IMR-90 (cell line): ENCODE data around the gene TIMM23B. TPM values are rescaled to one million over a fixed set of nuclear protein-coding genes. Genes with fewer than 3 reads are reported as not detected.
"Not testable (repeated sequence)": the region's sequence is repeated elsewhere in the genome, so short reads cannot be mapped to it uniquely, and the experiment has no call there.

Experiments used
- ATAC-seq: fragments of 200-7000 bp; cut with Tn5 transposase; 2 replicates; pipeline ENCODE4 v1.9.1; 2020; ENCODE audit warnings: low read depth, mild to moderate bottlenecking, moderate library complexity
- BruUV-seq: library from RNA; stranded (reverse); fragments of 400-500 nt; replicated peaks from 2 replicates; lab custom pipeline; 2021; lab: Mats Ljungman, UMichigan
- CTCF ChIA-PET: fragments of 300-600 bp; formaldehyde crosslinking; extraction: SDS; loops from one replicate; lab custom pipeline; 2021; ENCODE audit warnings: antibody characterized with exemption; lab: Yijun Ruan, JAX
- POLR2A ChIA-PET: fragments of 300-600 bp; sonication (Branson Sonifier 250); formaldehyde crosslinking; loops from one replicate; lab custom pipeline; 2022; ENCODE audit warnings: antibody characterized with exemption; ENCODE audit not compliant: unreplicated experiment; lab: Charles Lee
- DNase-seq: peaks from one replicate; pipeline ENCODE4 v3.0.0; 2013
- H2AFZ ChIP-seq: replicated peaks from 2 replicates; pipeline ENCODE3; 2013; ENCODE audit warnings: low read length, mild to moderate bottlenecking; ENCODE audit not compliant: poor library complexity
- H2AK5ac ChIP-seq: 2 replicates; pipeline ENCODE4 v1.6.1; 2013; ENCODE audit warnings: low read depth, low read length, inconsistent platforms
- H2AK9ac ChIP-seq: replicated peaks from 2 replicates; pipeline ENCODE3; 2013; ENCODE audit warnings: mild to moderate bottlenecking, low read depth, low read length, moderate library complexity; ENCODE audit not compliant: poor library complexity
- H2BK120ac ChIP-seq: 2 replicates; pipeline ENCODE4 v1.6.1; 2013; ENCODE audit warnings: low read depth, low read length, inconsistent platforms
- H2BK15ac ChIP-seq: 3 replicates; pipeline ENCODE4 v1.6.1; 2013; ENCODE audit warnings: low read depth, low read length, inconsistent platforms
- H2BK20ac ChIP-seq: 2 replicates; pipeline ENCODE4 v1.6.1; 2013; ENCODE audit warnings: low read depth, mild to moderate bottlenecking, inconsistent platforms, low read length, moderate library complexity
- H2BK5ac ChIP-seq: 2 replicates; pipeline ENCODE4 v1.6.1; 2013; ENCODE audit warnings: mild to moderate bottlenecking, low read depth, low read length, inconsistent platforms; ENCODE audit not compliant: poor library complexity, severe bottlenecking
- H3K14ac ChIP-seq: replicated peaks from 2 replicates; pipeline ENCODE4 v1.6.1; 2013; ENCODE audit warnings: low read depth, low read length, inconsistent platforms
- H3K18ac ChIP-seq: 2 replicates; pipeline ENCODE4 v1.6.1; 2013; ENCODE audit warnings: low read depth, low read length, control low read depth
- H3K23ac ChIP-seq: 2 replicates; pipeline ENCODE4 v1.6.1; 2013; ENCODE audit warnings: low read depth, low read length, inconsistent platforms
- H3K27ac ChIP-seq: 2 replicates; pipeline ENCODE4 v1.5.1; 2013; ENCODE audit warnings: mild to moderate bottlenecking, control low read depth, low read length; ENCODE audit not compliant: insufficient read depth
- H3K27me3 ChIP-seq: 2 replicates; pipeline ENCODE4 v1.6.1; 2013; ENCODE audit warnings: low read length; ENCODE audit not compliant: control insufficient read depth, insufficient read depth
- H3K36me3 ChIP-seq: 2 replicates; pipeline ENCODE4 v1.6.1; 2013; ENCODE audit warnings: low read length, mixed read lengths; ENCODE audit not compliant: control insufficient read depth, insufficient read depth
- H3K4ac ChIP-seq: 2 replicates; pipeline ENCODE4 v1.6.1; 2013; ENCODE audit warnings: low read depth, low read length, inconsistent platforms
- H3K4me1 ChIP-seq: 2 replicates; pipeline ENCODE4 v1.6.1; 2013; ENCODE audit warnings: low read length, mixed read lengths; ENCODE audit not compliant: control insufficient read depth, insufficient read depth
- H3K4me2 ChIP-seq: 2 replicates; pipeline ENCODE4 v1.6.1; 2013; ENCODE audit warnings: low read depth, mild to moderate bottlenecking, control low read depth, low read length, moderate library complexity
- H3K4me3 ChIP-seq: 2 replicates; pipeline ENCODE4 v1.5.1; 2013; ENCODE audit warnings: low read depth, mild to moderate bottlenecking, control low read depth, low read length, moderate library complexity; ENCODE audit not compliant: insufficient read depth
- H3K56ac ChIP-seq: 2 replicates; pipeline ENCODE4 v1.6.1; 2013; ENCODE audit warnings: low read length, inconsistent platforms; ENCODE audit not compliant: insufficient read depth; ENCODE audit errors: extremely low read depth
- H3K79me1 ChIP-seq, 2 experiments: 2 replicates each; pipeline ENCODE4 v1.6.1; 2013; ENCODE audit warnings: low read length in 2 of 2, inconsistent platforms in 1 of 2, low read depth in 1 of 2
- H3K9ac ChIP-seq: 2 replicates; pipeline ENCODE4 v1.6.1; 2013; ENCODE audit warnings: low read depth, low read length, control low read depth
- H3K9me1 ChIP-seq: 2 replicates; pipeline ENCODE4 v1.6.1; 2013; ENCODE audit warnings: low read length, inconsistent platforms; ENCODE audit not compliant: insufficient read depth
- H3K9me3 ChIP-seq: 2 replicates; pipeline ENCODE4 v1.6.1; 2013; ENCODE audit warnings: low read length; ENCODE audit not compliant: control insufficient read depth, insufficient read depth
- H4K20me1 ChIP-seq: 2 replicates; pipeline ENCODE4 v1.6.1; 2013; ENCODE audit warnings: low read length, inconsistent platforms; ENCODE audit not compliant: insufficient read depth
- H4K5ac ChIP-seq: 2 replicates; pipeline ENCODE4 v1.6.1; 2013; ENCODE audit warnings: mild to moderate bottlenecking, low read depth, low read length, control low read depth
- H4K8ac ChIP-seq, 2 experiments: 2 replicates each; pipeline ENCODE4 v1.6.1; 2013; ENCODE audit warnings: low read depth in 2 of 2, low read length in 2 of 2, control low read depth in 1 of 2, inconsistent platforms in 1 of 2
- H4K91ac ChIP-seq: 2 replicates; pipeline ENCODE4 v1.6.1; 2013; ENCODE audit warnings: low read depth, low read length, inconsistent platforms; ENCODE audit not compliant: insufficient read depth
- WGBS, 2 experiments: methylation state at CpG; one replicate each; pipeline versions ENCODE4 v1.1.5 to v1.1.7; 2013; ENCODE audit warnings: missing lambda C conversion rate in 2 of 2; ENCODE audit not compliant: insufficient read length in 1 of 2; ENCODE audit errors: extremely low coverage in 2 of 2; 5-methylcytosine and 5-hydroxymethylcytosine counted together
- dilution Hi-C: fragments of 300-500 bp; cut with HindIII; formaldehyde crosslinking; loops from one replicate; pipeline ENCODE4 v1.14.3; 2018; ENCODE audit warnings: low sequenced_read_pairs; ENCODE audit not compliant: unreplicated experiment
- in situ Hi-C: fragments of 300-500 bp; cut with MboI; formaldehyde crosslinking; loops from 3 replicates; pipeline ENCODE4 v1.14.3; 2019; ENCODE audit warnings: low sequenced_read_pairs, inconsistent platforms, mixed read lengths
- intact Hi-C: fragments of 100-400 bp; cut with micrococcal nuclease; formaldehyde crosslinking; loops from 2 replicates; pipeline ENCODE4 v1.10.0; 2022
- polyA plus RNA-seq, 3 experiments: library from polyadenylated mRNA; depleted of rRNA; stranded (reverse); fragments of >200 nt; gene quantifications; 2 replicates each; pipeline ENCODE4 v1.2.3, GENCODE V29; 2012; ENCODE audit warnings: low replicate concordance in 1 of 3
- total RNA-seq: library from RNA; depleted of rRNA; stranded (reverse); fragments of >200 nt; gene quantifications from 2 replicates; pipeline ENCODE4 v1.2.3, GENCODE V29; 2012

The TIMM23B gene
- total and polyA plus RNA-seq, 2 of the 4 experiments (the other 2 are of a cell fraction), result 13.8 to 14.2 TPM

DNA sequence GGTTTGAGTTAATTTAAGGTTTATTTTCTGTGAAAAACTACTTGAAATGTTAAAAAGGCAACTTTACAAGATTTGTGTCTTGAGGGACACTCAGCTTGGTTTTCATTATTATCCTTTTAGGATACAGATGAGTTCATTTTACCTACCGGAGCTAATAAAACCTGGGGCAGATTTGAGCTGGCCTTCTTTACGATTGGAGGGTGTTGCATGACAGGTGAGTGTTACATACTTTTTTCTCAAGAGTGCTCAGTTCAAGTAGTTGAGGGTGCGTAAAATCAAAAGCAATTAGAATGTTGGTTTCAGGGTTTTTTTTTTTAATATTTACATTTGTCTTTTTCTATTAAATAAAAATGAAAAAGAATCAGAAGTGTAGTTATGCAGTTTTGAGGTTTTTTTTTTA, 10.2 kb downstream of the TIMM23B start:
- H2AFZ ChIP-seq, dilution Hi-C loops, H3K27me3 ChIP-seq, H3K79me1 ChIP-seq, H3K14ac ChIP-seq, POLR2A ChIA-PET, H3K9me3 ChIP-seq, H2BK20ac ChIP-seq, intact Hi-C loops, ATAC-seq, DNase-seq, H3K18ac ChIP-seq, H3K4ac ChIP-seq, H2AK9ac ChIP-seq, H3K9ac ChIP-seq, H3K23ac ChIP-seq, H3K27ac ChIP-seq, in situ Hi-C loops, H4K20me1 ChIP-seq, H3K9me1 ChIP-seq, BruUV-seq, H3K4me1 ChIP-seq, H2AK5ac ChIP-seq, H4K8ac ChIP-seq, H3K4me3 ChIP-seq, CTCF ChIA-PET, H3K4me2 ChIP-seq, H2BK120ac ChIP-seq, H3K36me3 ChIP-seq, H4K5ac ChIP-seq, H2BK5ac ChIP-seq, H3K56ac ChIP-seq, H4K91ac ChIP-seq, H2BK15ac ChIP-seq: not testable (repeated sequence)
- no CpG with 5 or more reads among the region's 3 CpGs for WGBS, 2 experiments

DNA sequence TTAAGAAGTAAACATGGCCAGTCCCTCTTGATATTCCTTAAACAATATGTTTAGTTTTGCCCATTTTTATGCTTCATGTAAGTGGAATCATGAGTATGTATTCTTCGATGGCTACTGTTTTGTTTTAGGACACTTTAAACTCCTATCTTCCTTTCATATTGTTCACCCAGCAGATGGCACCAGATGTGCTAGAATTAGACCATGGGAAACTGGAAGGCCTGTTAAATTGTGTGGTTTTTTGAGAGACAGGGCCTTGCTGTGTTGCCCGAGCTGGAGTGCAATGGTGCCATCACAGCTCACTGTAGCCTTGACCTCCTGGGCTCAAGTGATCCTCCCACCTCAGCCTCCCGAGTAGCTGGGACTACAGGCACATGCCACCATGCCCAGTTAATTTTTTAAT, 11.3 kb downstream of the TIMM23B start:
- H4K8ac ChIP-seq, H3K27me3 ChIP-seq, H3K23ac ChIP-seq, H2AK5ac ChIP-seq, H3K36me3 ChIP-seq, CTCF ChIA-PET, H3K14ac ChIP-seq, H3K79me1 ChIP-seq, H3K4me2 ChIP-seq, H2BK5ac ChIP-seq, intact Hi-C loops, H2BK15ac ChIP-seq, H3K27ac ChIP-seq, H4K20me1 ChIP-seq, H2BK120ac ChIP-seq, BruUV-seq, in situ Hi-C loops, dilution Hi-C loops, H3K4me1 ChIP-seq, H3K4me3 ChIP-seq, H3K4ac ChIP-seq, H2AK9ac ChIP-seq, H3K9me1 ChIP-seq, H4K5ac ChIP-seq, H3K9ac ChIP-seq, H2BK20ac ChIP-seq, POLR2A ChIA-PET, H3K9me3 ChIP-seq, H2AFZ ChIP-seq, H3K18ac ChIP-seq, H4K91ac ChIP-seq, H3K56ac ChIP-seq: not testable (repeated sequence)
- WGBS, 2 experiments, result no CpG with 5 or more reads among the region's 3 CpGs
- peak; percentile 78 for ATAC-seq
- peak; percentile 36 for DNase-seq
